ENCODE data around the gene RALGPS1. TPM values are rescaled to one million over a fixed set of nuclear protein-coding genes. Genes with fewer than 3 reads are reported as not detected.

RALGPS1 gene
- total and polyA plus RNA-seq, 2 of the 13 experiments (the other 11 are each of a cell fraction or from before 2014, with no cell fraction given) = 3.7 to 6.5 TPM

DNA sequence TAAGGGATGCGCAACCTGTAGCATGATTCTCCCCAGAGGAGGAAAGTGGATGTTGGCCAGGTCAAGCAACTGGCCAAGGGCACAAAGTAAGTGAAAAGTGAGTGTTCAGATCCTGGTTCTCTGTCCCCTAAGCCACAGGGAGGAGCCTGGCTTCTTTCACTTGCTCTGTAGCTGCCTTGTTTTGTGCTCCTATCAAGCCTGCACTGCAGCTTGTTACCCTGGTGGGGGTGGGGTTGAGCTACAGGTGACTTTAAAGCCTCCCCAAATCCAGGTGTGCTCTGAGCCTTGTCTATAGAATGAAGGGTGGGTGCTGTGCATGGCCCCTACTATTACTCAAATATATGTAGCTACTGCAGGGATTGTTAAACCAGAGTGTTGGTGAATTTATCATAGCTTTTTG, 32.9 kb downstream of the RALGPS1 start:
- Histone ChIP-seq H3K27me3 (ENCODE audit: control insufficient read depth in 1 of 2, insufficient read depth in 2 of 2, low read length in 2 of 2) (no peaks in the 10 kb centered on the region), H4K20me1 (ENCODE audit: insufficient read depth, low read length) (no peaks in the 10 kb centered on the region), H3K9ac (ENCODE audit: insufficient read depth, low read depth, low read length) (no peak overlapping the region), H3K36me3 (replicated peaks in 1 of 2; ENCODE audit: control insufficient read depth in 1 of 2, insufficient read depth in 2 of 2, low read length in 2 of 2) (no peaks in the 10 kb centered on the region), H3K4me1 (ENCODE audit: insufficient read depth, low read length) (no peaks in the 10 kb centered on the region), H3K4me3 (replicated peaks in 1 of 3; ENCODE audit: insufficient read depth in 1 of 3, low read depth in 2 of 3, low read length in 3 of 3) (no peak overlapping the region), H2AFZ (ENCODE audit: low read length) (no peak overlapping the region), H3K79me2 (ENCODE audit: insufficient read depth, low read length) (no peaks in the 10 kb centered on the region), H3K9me3 (ENCODE audit: low read length) (no peaks in the 10 kb centered on the region), H3K27ac (ENCODE audit: extremely low read length, insufficient read depth, low read length) (no peak overlapping the region), H3K4me2 (ENCODE audit: low read depth, low read length) (no peak overlapping the region)
- ATAC-seq = no peak
- intact Hi-C loops (cut with micrococcal nuclease; ENCODE audit: unreplicated experiment) (no loop called here), in situ Hi-C loops (cut with HindIII; ENCODE audit: extremely low pct_ligation_motif_present, low pct_unique_long_range_greater_than_20kb) (no loop called here)
- POLR2A ChIA-PET = no interaction called here
- BruUV-seq (replicated peaks) = no TSS peak
- FAIRE-seq = no peak
- 100% methylated on average over 1 of the region's 1 CpG for WGBS (ENCODE audit: low lambda C conversion rate)
- TF ChIP-seq, protein P1, sequence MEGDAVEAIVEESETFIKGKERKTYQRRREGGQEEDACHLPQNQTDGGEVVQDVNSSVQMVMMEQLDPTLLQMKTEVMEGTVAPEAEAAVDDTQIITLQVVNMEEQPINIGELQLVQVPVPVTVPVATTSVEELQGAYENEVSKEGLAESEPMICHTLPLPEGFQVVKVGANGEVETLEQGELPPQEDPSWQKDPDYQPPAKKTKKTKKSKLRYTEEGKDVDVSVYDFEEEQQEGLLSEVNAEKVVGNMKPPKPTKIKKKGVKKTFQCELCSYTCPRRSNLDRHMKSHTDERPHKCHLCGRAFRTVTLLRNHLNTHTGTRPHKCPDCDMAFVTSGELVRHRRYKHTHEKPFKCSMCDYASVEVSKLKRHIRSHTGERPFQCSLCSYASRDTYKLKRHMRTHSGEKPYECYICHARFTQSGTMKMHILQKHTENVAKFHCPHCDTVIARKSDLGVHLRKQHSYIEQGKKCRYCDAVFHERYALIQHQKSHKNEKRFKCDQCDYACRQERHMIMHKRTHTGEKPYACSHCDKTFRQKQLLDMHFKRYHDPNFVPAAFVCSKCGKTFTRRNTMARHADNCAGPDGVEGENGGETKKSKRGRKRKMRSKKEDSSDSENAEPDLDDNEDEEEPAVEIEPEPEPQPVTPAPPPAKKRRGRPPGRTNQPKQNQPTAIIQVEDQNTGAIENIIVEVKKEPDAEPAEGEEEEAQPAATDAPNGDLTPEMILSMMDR (CRISPR knock-in tag; IDR thresholded peaks at IDR 0.05) = peak; percentile 29
- no peak for TF ChIP-seq ZNF460 (CRISPR knock-in tag; IDR thresholded peaks at IDR 0.05; ENCODE audit: borderline replicate concordance)
- DNase-seq (ENCODE audit: low spot score) = no peak
- CTCF ChIA-PET (ENCODE audit: low intra/inter-chr PET ratio, low total read pairs) = no interaction called here

DNA sequence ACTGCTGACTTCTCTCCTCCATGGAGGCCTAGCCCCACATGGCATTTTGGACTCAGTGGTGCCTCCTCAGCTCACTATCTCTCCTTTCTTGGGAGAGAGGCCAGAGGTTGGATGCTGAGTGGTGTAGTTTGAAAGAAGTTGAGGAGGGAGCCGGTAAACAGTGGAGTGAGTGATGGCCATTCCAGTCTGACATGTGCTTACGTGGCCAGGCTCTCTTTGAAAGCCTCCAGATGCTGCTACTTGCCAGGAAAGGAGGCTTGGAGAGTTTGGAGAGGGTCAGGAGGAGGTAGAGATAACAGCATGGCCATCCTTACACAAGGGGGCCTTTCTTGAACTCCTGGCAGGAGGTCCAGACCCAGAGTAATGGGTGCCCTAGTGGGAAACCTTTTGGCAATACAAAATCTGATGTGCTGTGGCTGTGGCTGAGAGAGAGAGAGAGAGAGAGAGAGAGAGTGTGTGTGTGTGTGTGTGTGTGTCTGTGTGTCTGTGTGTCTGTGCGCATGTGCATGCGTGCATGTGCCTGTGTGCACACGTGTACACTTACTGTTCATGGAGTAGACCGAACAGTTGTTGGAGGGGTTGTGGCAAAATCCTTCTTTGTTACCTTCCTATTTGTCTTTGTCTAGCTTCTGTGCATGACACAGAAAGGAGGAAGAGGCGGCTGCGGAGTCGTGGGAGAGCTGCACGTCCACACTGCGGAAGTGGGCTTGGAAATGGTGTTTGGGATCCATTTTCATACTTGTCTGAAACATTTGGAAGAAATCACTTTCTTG, 37.8 kb downstream of the RALGPS1 start:
- Histone ChIP-seq H4K20me1 (ENCODE audit: insufficient read depth, low read length) (no peaks in the 10 kb centered on the region), H3K9ac (ENCODE audit: insufficient read depth, low read depth, low read length) (no peak overlapping the region), H3K4me1 (ENCODE audit: insufficient read depth, low read length) (peaks cover 6% of the 10 kb centered on the region; the same call in 1 of the 2 replicates), H3K27ac (ENCODE audit: extremely low read length, insufficient read depth, low read length) (no peak overlapping the region), H3K9me3 (ENCODE audit: low read length) (no peaks in the 10 kb centered on the region), H3K36me3 (replicated peaks in 1 of 2; ENCODE audit: control insufficient read depth in 1 of 2, insufficient read depth in 2 of 2, low read length in 2 of 2) (no peaks in the 10 kb centered on the region), H3K27me3 (ENCODE audit: control insufficient read depth in 1 of 2, insufficient read depth in 2 of 2, low read length in 2 of 2) (no peaks in the 10 kb centered on the region), H3K4me3 (replicated peaks in 1 of 3; ENCODE audit: insufficient read depth in 1 of 3, low read depth in 2 of 3, low read length in 3 of 3) (no peak overlapping the region), H2AFZ (ENCODE audit: low read length) (no peak overlapping the region), H3K4me2 (ENCODE audit: low read depth, low read length) (no peak overlapping the region), H3K79me2 (ENCODE audit: insufficient read depth, low read length) (no peaks in the 10 kb centered on the region)
- TF ChIP-seq ZBTB38 (CRISPR knock-in tag; IDR thresholded peaks at IDR 0.05) = no peak
- TF ChIP-seq GRHL1 (CRISPR knock-in tag; conservative IDR thresholded peaks at IDR 0.05) = no peak
- no peak for TF ChIP-seq TGIF2 (CRISPR knock-in tag; IDR thresholded peaks at IDR 0.05)
- TF ChIP-seq ZNF572 (CRISPR knock-in tag; IDR thresholded peaks at IDR 0.05) = no peak
- no peak for TF ChIP-seq ZNF724P (CRISPR knock-in tag; IDR thresholded peaks at IDR 0.05; ENCODE audit: borderline replicate concordance)
- TF ChIP-seq ZFY (CRISPR knock-in tag; IDR thresholded peaks at IDR 0.05) = no peak
- TF ChIP-seq HNF4A (CRISPR knock-in tag; IDR thresholded peaks at IDR 0.05) = no peak
- no peak for TF ChIP-seq ZNF17 (CRISPR knock-in tag; IDR thresholded peaks at IDR 0.05)
- TF ChIP-seq ZMAT3 (CRISPR knock-in tag; conservative IDR thresholded peaks at IDR 0.05) = no peak
- no peak for TF ChIP-seq ZNF761 (CRISPR knock-in tag; conservative IDR thresholded peaks at IDR 0.05)
- no peak for TF ChIP-seq GTF2F1 (IDR thresholded peaks at IDR 0.05; ENCODE audit: low read length)
- no peak for TF ChIP-seq ZNF652 (CRISPR knock-in tag; IDR thresholded peaks at IDR 0.05; ENCODE audit: borderline replicate concordance, low read depth)
- TF ChIP-seq YEATS2 (CRISPR knock-in tag; IDR thresholded peaks at IDR 0.05; ENCODE audit: borderline replicate concordance) = no peak
- intact Hi-C loops (cut with micrococcal nuclease; ENCODE audit: unreplicated experiment) = no loop called here
- FAIRE-seq (no peak), ATAC-seq (no peak), DNase-seq (ENCODE audit: low spot score) (no peak)
- in situ Hi-C loops (cut with HindIII; ENCODE audit: extremely low pct_ligation_motif_present, low pct_unique_long_range_greater_than_20kb) = no loop called here
- 83% methylated on average over 11 of the region's 11 CpGs for WGBS (ENCODE audit: low lambda C conversion rate)
- no TSS peak for BruUV-seq (replicated peaks)
- POLR2A ChIA-PET = no interaction called here
- CTCF ChIA-PET (ENCODE audit: low intra/inter-chr PET ratio, low total read pairs) = no interaction called here

Data from HepG2 (cell line).